SK-N-SH treated with all-trans-retinoic acid at 6 μM for 48 hours (cell line): ENCODE measurements around the gene HCFC2.

ENCODE experiments used
- ATAC-seq: fragments of 200-7000 bp; cut with Tn5 transposase; 3 replicates; pipeline ENCODE4 v1.9.1; 2020; ENCODE audit warnings: mild to moderate bottlenecking, moderate library complexity
- ARNTL ChIP-seq: fragments of 450-650 bp; formaldehyde crosslinking; IDR thresholded peaks from 2 replicates; pipeline ENCODE4 v1.5.0; 2020; ENCODE audit warnings: low read depth, mild to moderate bottlenecking, moderate library complexity, borderline replicate concordance
- BACH2 ChIP-seq: fragments of 250-450 bp; sonication (Bioruptor Pico); IDR thresholded peaks from 2 replicates; pipeline ENCODE4 v1.9.0; 2021; ENCODE audit warnings: mild to moderate bottlenecking, borderline replicate concordance
- CREB5 ChIP-seq: fragments of 250-450 bp; sonication (Bioruptor Pico); IDR thresholded peaks from 2 replicates; pipeline ENCODE4 v1.5.1; 2020; ENCODE audit warnings: low read depth, mild to moderate bottlenecking, moderate library complexity
- CSRNP3 ChIP-seq: fragments of 250-450 bp; sonication (Bioruptor Pico); IDR thresholded peaks from 2 replicates; pipeline ENCODE4 v1.5.1; 2021; ENCODE audit warnings: mild to moderate bottlenecking, moderate library complexity
- ESRRG ChIP-seq: fragments of 250-450 bp; sonication (Bioruptor Pico); IDR thresholded peaks from 2 replicates; pipeline ENCODE4 v1.6.1; 2021; ENCODE audit warnings: mild to moderate bottlenecking
- GLIS3 ChIP-seq: fragments of 250-450 bp; sonication (Bioruptor Pico); IDR thresholded peaks from 2 replicates; pipeline ENCODE4 v1.5.0; 2020; ENCODE audit warnings: mild to moderate bottlenecking, moderate library complexity
- ISL1 ChIP-seq: fragments of 250-450 bp; sonication (Bioruptor Pico); IDR thresholded peaks from 2 replicates; pipeline ENCODE4 v2.1.2; 2022; ENCODE audit warnings: mild to moderate bottlenecking, moderate library complexity
- OSR1 ChIP-seq: fragments of 250-450 bp; sonication (Bioruptor Pico); IDR thresholded peaks from 2 replicates; pipeline ENCODE4 v1.8.0; 2022; ENCODE audit warnings: moderate library complexity, mild to moderate bottlenecking, inconsistent platforms
- POU6F1 ChIP-seq: fragments of 250-450 bp; sonication (Bioruptor Pico); IDR thresholded peaks from 2 replicates; pipeline ENCODE4 v1.8.0; 2021; ENCODE audit warnings: low read depth, mild to moderate bottlenecking, moderate library complexity, borderline replicate concordance
- PPARA ChIP-seq: fragments of 250-450 bp; sonication (Bioruptor Pico); IDR thresholded peaks from 2 replicates; pipeline ENCODE4 v1.5.0; 2020; ENCODE audit warnings: mild to moderate bottlenecking, borderline replicate concordance
- RARB ChIP-seq: fragments of 250-450 bp; sonication (Bioruptor Pico); IDR thresholded peaks from 2 replicates; pipeline ENCODE4 v1.8.0; 2021; ENCODE audit warnings: mild to moderate bottlenecking, moderate library complexity
- SNAI2 ChIP-seq: fragments of 250-450 bp; sonication (Bioruptor Pico); IDR thresholded peaks from 2 replicates; pipeline ENCODE4 v1.5.0; 2020; ENCODE audit warnings: mild to moderate bottlenecking, moderate library complexity
- TCF4 ChIP-seq: fragments of 250-450 bp; sonication (Bioruptor Pico); IDR thresholded peaks from 2 replicates; pipeline ENCODE4 v1.8.0; 2021; ENCODE audit warnings: mild to moderate bottlenecking, moderate library complexity, borderline replicate concordance
- TOX ChIP-seq: fragments of 250-450 bp; sonication (Bioruptor Pico); IDR thresholded peaks from 2 replicates; pipeline ENCODE4 v1.8.0; 2021; ENCODE audit warnings: mild to moderate bottlenecking, moderate library complexity, borderline replicate concordance
- TSHZ2 ChIP-seq: fragments of 250-450 bp; sonication (Bioruptor Pico); IDR thresholded peaks from 2 replicates; pipeline ENCODE4 v1.5.0; 2020; ENCODE audit warnings: mild to moderate bottlenecking, moderate library complexity
- ZC3H10 ChIP-seq: fragments of 250-450 bp; sonication (Bioruptor Pico); IDR thresholded peaks from 2 replicates; pipeline ENCODE4 v1.5.1; 2021; ENCODE audit warnings: mild to moderate bottlenecking, moderate library complexity
- ZFP3 ChIP-seq: fragments of 250-450 bp; sonication (Bioruptor Pico); IDR thresholded peaks from 2 replicates; pipeline ENCODE4 v1.5.0; 2020; ENCODE audit warnings: mild to moderate bottlenecking, moderate library complexity
- ZFP30 ChIP-seq: fragments of 450-650 bp; formaldehyde crosslinking; IDR thresholded peaks from 2 replicates; pipeline ENCODE4 v1.5.0; 2022; ENCODE audit warnings: mild to moderate bottlenecking, moderate library complexity
- ZNF70 ChIP-seq: fragments of 450-650 bp; formaldehyde crosslinking; IDR thresholded peaks from 2 replicates; pipeline ENCODE4 v1.5.0; 2020; ENCODE audit warnings: mild to moderate bottlenecking, moderate library complexity
- ZNF8 ChIP-seq: fragments of 450-650 bp; formaldehyde crosslinking; IDR thresholded peaks from 2 replicates; pipeline ENCODE4 v1.5.0; 2020; ENCODE audit warnings: mild to moderate bottlenecking, moderate library complexity

HCFC2 gene

GRCh38 chr12:104147346-104147745 lies 83.0 kb downstream of the HCFC2 start (continued):
- no peak for TF ChIP-seq POU6F1 (CRISPR knock-in tag)

GRCh38 chr12:104150416-104150815 lies 86.1 kb downstream of the HCFC2 start:
- no peak for ATAC-seq
- TF ChIP-seq TSHZ2 (CRISPR knock-in tag) (no peak), ZNF8 (no peak), CREB5 (CRISPR knock-in tag) (no peak), TCF4 (CRISPR knock-in tag) (no peak), ZNF70 (CRISPR knock-in tag) (no peak)

- TF ChIP-seq TOX (CRISPR knock-in tag): no peak
- no peak for TF ChIP-seq CREB5 (CRISPR knock-in tag)
- TF ChIP-seq ZNF70 (CRISPR knock-in tag): no peak
- TF ChIP-seq RARB: no peak
- TF ChIP-seq ZFP30 (CRISPR knock-in tag): no peak
- TF ChIP-seq ARNTL (CRISPR knock-in tag): no peak
- no peak for TF ChIP-seq ISL1 (CRISPR knock-in tag)
- no peak for TF ChIP-seq ZC3H10 (CRISPR knock-in tag)
- no peak for TF ChIP-seq ZNF8
- TF ChIP-seq SNAI2 (CRISPR knock-in tag): no peak
- TF ChIP-seq OSR1 (CRISPR knock-in tag): no peak
- no peak for TF ChIP-seq TCF4 (CRISPR knock-in tag)
- TF ChIP-seq BACH2 (CRISPR knock-in tag): no peak
- no peak for TF ChIP-seq PPARA
- no peak; the same call in 2 of the 3 replicates for ATAC-seq
Measured at GRCh38 chr12:104152685-104153241, 88.4 kb downstream of the HCFC2 start.

GRCh38 chr12:104154286-104154685 lies 90.0 kb downstream of the HCFC2 start:
- no peak for TF ChIP-seq ZC3H10 (CRISPR knock-in tag)
- no peak for TF ChIP-seq ARNTL (CRISPR knock-in tag)
- no peak for TF ChIP-seq ZFP3 (CRISPR knock-in tag)
- no peak for TF ChIP-seq CSRNP3
- TF ChIP-seq ESRRG (CRISPR knock-in tag): no peak
- TF ChIP-seq RARB: no peak
- no peak for ATAC-seq

GRCh38 chr12:104154806-104155205 lies 90.5 kb downstream of the HCFC2 start:
- ATAC-seq: no peak
- no peak for TF ChIP-seq ZNF70 (CRISPR knock-in tag)
- TF ChIP-seq TSHZ2 (CRISPR knock-in tag): no peak
- no peak for TF ChIP-seq POU6F1 (CRISPR knock-in tag)
- TF ChIP-seq GLIS3 (CRISPR knock-in tag): no peak
- no peak for TF ChIP-seq CSRNP3
